ENCODE data around the gene PALS2.

DNA sequence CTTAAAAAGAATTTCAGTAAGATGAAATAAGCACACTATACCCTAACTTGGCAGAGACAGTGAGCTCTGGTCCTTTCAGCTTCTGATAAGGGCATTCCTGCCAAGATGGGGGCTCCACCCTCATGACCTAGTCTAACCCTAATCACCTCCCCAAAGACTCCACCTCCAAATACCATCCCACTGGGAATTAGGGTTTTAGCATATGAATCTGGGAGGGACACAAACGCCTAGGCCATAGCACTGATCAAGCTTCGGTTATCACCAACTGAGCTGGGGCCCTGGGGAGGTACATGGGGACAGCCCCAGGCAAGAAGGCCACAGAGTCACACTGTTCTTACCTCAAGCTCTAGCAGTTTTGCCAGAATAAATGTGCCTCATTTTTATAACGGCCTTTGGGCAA lies 31.4 kb downstream of the PALS2 start:
- TF ChIP-seq POLR2AphosphoS5 (IDR thresholded peaks at IDR 0.05): no peak
- TF ChIP-seq RAD21 (conservative IDR thresholded peaks at IDR 0.05): no peak
- TF ChIP-seq, protein P1, sequence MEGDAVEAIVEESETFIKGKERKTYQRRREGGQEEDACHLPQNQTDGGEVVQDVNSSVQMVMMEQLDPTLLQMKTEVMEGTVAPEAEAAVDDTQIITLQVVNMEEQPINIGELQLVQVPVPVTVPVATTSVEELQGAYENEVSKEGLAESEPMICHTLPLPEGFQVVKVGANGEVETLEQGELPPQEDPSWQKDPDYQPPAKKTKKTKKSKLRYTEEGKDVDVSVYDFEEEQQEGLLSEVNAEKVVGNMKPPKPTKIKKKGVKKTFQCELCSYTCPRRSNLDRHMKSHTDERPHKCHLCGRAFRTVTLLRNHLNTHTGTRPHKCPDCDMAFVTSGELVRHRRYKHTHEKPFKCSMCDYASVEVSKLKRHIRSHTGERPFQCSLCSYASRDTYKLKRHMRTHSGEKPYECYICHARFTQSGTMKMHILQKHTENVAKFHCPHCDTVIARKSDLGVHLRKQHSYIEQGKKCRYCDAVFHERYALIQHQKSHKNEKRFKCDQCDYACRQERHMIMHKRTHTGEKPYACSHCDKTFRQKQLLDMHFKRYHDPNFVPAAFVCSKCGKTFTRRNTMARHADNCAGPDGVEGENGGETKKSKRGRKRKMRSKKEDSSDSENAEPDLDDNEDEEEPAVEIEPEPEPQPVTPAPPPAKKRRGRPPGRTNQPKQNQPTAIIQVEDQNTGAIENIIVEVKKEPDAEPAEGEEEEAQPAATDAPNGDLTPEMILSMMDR (IDR thresholded peaks at IDR 0.05; ENCODE audit: poor library complexity, severe bottlenecking): no peak
- TF ChIP-seq SMC3 (conservative IDR thresholded peaks at IDR 0.05; ENCODE audit: poor library complexity): no peak
- TF ChIP-seq, protein P2, sequence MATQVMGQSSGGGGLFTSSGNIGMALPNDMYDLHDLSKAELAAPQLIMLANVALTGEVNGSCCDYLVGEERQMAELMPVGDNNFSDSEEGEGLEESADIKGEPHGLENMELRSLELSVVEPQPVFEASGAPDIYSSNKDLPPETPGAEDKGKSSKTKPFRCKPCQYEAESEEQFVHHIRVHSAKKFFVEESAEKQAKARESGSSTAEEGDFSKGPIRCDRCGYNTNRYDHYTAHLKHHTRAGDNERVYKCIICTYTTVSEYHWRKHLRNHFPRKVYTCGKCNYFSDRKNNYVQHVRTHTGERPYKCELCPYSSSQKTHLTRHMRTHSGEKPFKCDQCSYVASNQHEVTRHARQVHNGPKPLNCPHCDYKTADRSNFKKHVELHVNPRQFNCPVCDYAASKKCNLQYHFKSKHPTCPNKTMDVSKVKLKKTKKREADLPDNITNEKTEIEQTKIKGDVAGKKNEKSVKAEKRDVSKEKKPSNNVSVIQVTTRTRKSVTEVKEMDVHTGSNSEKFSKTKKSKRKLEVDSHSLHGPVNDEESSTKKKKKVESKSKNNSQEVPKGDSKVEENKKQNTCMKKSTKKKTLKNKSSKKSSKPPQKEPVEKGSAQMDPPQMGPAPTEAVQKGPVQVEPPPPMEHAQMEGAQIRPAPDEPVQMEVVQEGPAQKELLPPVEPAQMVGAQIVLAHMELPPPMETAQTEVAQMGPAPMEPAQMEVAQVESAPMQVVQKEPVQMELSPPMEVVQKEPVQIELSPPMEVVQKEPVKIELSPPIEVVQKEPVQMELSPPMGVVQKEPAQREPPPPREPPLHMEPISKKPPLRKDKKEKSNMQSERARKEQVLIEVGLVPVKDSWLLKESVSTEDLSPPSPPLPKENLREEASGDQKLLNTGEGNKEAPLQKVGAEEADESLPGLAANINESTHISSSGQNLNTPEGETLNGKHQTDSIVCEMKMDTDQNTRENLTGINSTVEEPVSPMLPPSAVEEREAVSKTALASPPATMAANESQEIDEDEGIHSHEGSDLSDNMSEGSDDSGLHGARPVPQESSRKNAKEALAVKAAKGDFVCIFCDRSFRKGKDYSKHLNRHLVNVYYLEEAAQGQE (IDR thresholded peaks at IDR 0.05; ENCODE audit: borderline replicate concordance): no peak
- no peak for TF ChIP-seq EZH2 (IDR thresholded peaks at IDR 0.05; ENCODE audit: borderline replicate concordance, insufficient read depth, low read length, poor library complexity, severe bottlenecking)
- no peak for TF ChIP-seq EP300 (conservative IDR thresholded peaks at IDR 0.05; ENCODE audit: poor library complexity, severe bottlenecking)
